H1 (cell line): ENCODE measurements around the gene SLC38A8.

Source experiments
- ATF2 ChIP-seq: IDR thresholded peaks from 2 replicates; pipeline ENCODE4 v1.6.1; 2012; ENCODE audit warnings: low read length, inconsistent platforms
- CREB1 ChIP-seq: IDR thresholded peaks from 2 replicates; pipeline ENCODE4 v1.6.1; 2012; ENCODE audit warnings: inconsistent platforms
- E2F6 ChIP-seq: IDR thresholded peaks from 2 replicates; pipeline ENCODE4 v1.6.1; 2012; ENCODE audit warnings: inconsistent platforms
- EP300 ChIP-seq, 2 experiments: IDR thresholded peaks; 1 replicate in 1 of 2; 2 replicates in 1 of 2; pipeline ENCODE4 v1.6.1; 2011 to 2012; ENCODE audit warnings: low read depth in 2 of 2, low read length in 2 of 2, mild to moderate bottlenecking in 2 of 2, borderline replicate concordance in 1 of 2, inconsistent platforms in 1 of 2, moderate library complexity in 1 of 2
- NANOG ChIP-seq: IDR thresholded peaks from 2 replicates; pipeline ENCODE4 v1.6.1; 2011; ENCODE audit warnings: low read length, low read depth, mild to moderate bottlenecking, inconsistent platforms; ENCODE audit not compliant: insufficient read depth, poor library complexity, severe bottlenecking
- POLR2A ChIP-seq, 2 experiments: IDR thresholded peaks; 1 replicate in 1 of 2; 2 replicates in 1 of 2; pipeline ENCODE4 v1.6.1; 2011; ENCODE audit warnings: low read depth in 2 of 2, low read length in 2 of 2, mild to moderate bottlenecking in 2 of 2; ENCODE audit errors: control extremely low read depth in 1 of 2
- RAD21 ChIP-seq, 2 experiments: IDR thresholded peaks in 1 of 2; conservative IDR thresholded peaks in 1 of 2; 2 replicates each; pipeline ENCODE4 v1.6.1; 2011; ENCODE audit warnings: low read depth in 2 of 2, low read length in 2 of 2, improper control_type of control experiment in 1 of 2, inconsistent platforms in 1 of 2, mild to moderate bottlenecking in 1 of 2, moderate library complexity in 1 of 2
- SIN3A ChIP-seq, 2 experiments: IDR thresholded peaks in 1 of 2; conservative IDR thresholded peaks in 1 of 2; 2 replicates each; pipeline ENCODE4 v1.6.1; 2011 to 2012; ENCODE audit warnings: low read length in 2 of 2, improper control_type of control experiment in 1 of 2, low read depth in 1 of 2, mild to moderate bottlenecking in 1 of 2
- TCF12 ChIP-seq: IDR thresholded peaks from 2 replicates; pipeline ENCODE4 v1.6.1; 2011; ENCODE audit warnings: low read depth, mild to moderate bottlenecking, low read length
- YY1 ChIP-seq: IDR thresholded peaks from 2 replicates; pipeline ENCODE4 v1.6.1; 2011; ENCODE audit warnings: low read depth, mild to moderate bottlenecking, low read length
- ZNF274 ChIP-seq: IDR thresholded peaks from 2 replicates; pipeline ENCODE4 v1.7.0; 2012; ENCODE audit warnings: low read length, borderline replicate concordance; ENCODE audit errors: extremely low read depth
- TF ChIP-seq, protein P1 (sequence below), 3 experiments: IDR thresholded peaks; 1 replicate in 2 of 3; 2 replicates in 1 of 3; pipeline versions ENCODE4 v1.5.1 to v1.6.1; 2011; ENCODE audit warnings: low read length in 3 of 3, mild to moderate bottlenecking in 3 of 3, inconsistent platforms in 2 of 3, low read depth in 1 of 3, moderate library complexity in 1 of 3; ENCODE audit not compliant: insufficient read depth in 1 of 3; ENCODE audit errors: control extremely low read depth in 1 of 3
- TF ChIP-seq, protein P2 (sequence below): IDR thresholded peaks from 2 replicates; pipeline ENCODE4 v1.6.1; 2012; ENCODE audit warnings: inconsistent platforms

DNA sequence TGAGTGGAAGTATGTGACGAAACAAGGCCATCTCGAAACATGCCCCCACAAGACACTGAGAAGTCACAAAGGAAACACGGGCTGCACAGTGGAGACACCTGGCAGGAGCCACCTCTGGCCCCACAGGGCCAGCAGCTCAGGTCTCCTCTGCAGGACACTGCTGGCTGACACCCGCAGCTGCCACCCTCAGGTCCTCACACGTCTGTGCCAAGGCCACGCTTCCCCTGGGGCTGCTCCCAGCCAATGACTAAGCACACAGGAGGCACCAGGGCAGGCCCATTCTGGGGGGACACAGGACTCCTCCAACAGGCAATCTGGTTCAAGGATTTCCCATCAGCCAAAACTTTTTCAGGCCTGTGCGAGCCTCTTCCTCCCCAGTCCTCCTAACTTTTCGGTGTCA is 37.8 kb upstream of the SLC38A8 start:
- TF ChIP-seq ZNF274 (no peak), CREB1 (no peak), ATF2 (no peak), RAD21 (IDR thresholded peaks at IDR 0.05 in 1 of 2, conservative IDR thresholded peaks at IDR 0.05 in 1 of 2; ENCODE audit: low read depth in 2 of 2, low read length in 2 of 2) (no peak), TCF12 (no peak), E2F6 (no peak), YY1 (no peak), EP300 (IDR thresholded peaks at IDR 0.05; ENCODE audit: borderline replicate concordance in 1 of 2, low read depth in 2 of 2, low read length in 2 of 2) (no peak), POLR2A (IDR thresholded peaks at IDR 0.05; ENCODE audit: control extremely low read depth in 1 of 2, low read depth in 2 of 2, low read length in 2 of 2) (no peak), SIN3A (conservative IDR thresholded peaks at IDR 0.05 in 1 of 2, IDR thresholded peaks at IDR 0.05 in 1 of 2; ENCODE audit: low read depth in 1 of 2, low read length in 2 of 2) (no peak), NANOG (no peak)
- TF ChIP-seq, protein P1, sequence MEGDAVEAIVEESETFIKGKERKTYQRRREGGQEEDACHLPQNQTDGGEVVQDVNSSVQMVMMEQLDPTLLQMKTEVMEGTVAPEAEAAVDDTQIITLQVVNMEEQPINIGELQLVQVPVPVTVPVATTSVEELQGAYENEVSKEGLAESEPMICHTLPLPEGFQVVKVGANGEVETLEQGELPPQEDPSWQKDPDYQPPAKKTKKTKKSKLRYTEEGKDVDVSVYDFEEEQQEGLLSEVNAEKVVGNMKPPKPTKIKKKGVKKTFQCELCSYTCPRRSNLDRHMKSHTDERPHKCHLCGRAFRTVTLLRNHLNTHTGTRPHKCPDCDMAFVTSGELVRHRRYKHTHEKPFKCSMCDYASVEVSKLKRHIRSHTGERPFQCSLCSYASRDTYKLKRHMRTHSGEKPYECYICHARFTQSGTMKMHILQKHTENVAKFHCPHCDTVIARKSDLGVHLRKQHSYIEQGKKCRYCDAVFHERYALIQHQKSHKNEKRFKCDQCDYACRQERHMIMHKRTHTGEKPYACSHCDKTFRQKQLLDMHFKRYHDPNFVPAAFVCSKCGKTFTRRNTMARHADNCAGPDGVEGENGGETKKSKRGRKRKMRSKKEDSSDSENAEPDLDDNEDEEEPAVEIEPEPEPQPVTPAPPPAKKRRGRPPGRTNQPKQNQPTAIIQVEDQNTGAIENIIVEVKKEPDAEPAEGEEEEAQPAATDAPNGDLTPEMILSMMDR (IDR thresholded peaks at IDR 0.05; ENCODE audit: control extremely low read depth in 1 of 3, insufficient read depth in 1 of 3, low read depth in 1 of 3, low read length in 3 of 3): no peak
- TF ChIP-seq, protein P2, sequence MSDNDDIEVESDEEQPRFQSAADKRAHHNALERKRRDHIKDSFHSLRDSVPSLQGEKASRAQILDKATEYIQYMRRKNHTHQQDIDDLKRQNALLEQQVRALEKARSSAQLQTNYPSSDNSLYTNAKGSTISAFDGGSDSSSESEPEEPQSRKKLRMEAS: no peak
